PFSK-1 (cell line): ENCODE data around the gene EFNA5.

Source experiments
- FOXP2 ChIP-seq: optimal IDR thresholded peaks from 2 replicates; pipeline ENCODE3; 2011; ENCODE audit warnings: borderline replicate concordance, control low read depth, inconsistent platforms; ENCODE audit not compliant: insufficient read depth; ENCODE audit errors: extremely low read length, extremely low read depth
- POLR2AphosphoS5 ChIP-seq: IDR thresholded peaks from 2 replicates; pipeline ENCODE4 v1.6.1; 2012; ENCODE audit warnings: low read depth, mild to moderate bottlenecking, control low read depth, low read length, moderate library complexity
- REST ChIP-seq, 2 experiments: IDR thresholded peaks; 2 replicates each; pipeline versions ENCODE4 v1.6.1 to v1.8.0; 2011 to 2012; ENCODE audit warnings: low read depth in 2 of 2, low read length in 2 of 2, control low read depth in 1 of 2, inconsistent platforms in 1 of 2, mild to moderate bottlenecking in 1 of 2, moderate library complexity in 1 of 2; ENCODE audit not compliant: insufficient read depth in 1 of 2
- SIN3A ChIP-seq: IDR thresholded peaks from 2 replicates; pipeline ENCODE4 v1.6.1; 2012; ENCODE audit warnings: mild to moderate bottlenecking, low read length, moderate library complexity, borderline replicate concordance; ENCODE audit not compliant: insufficient read depth
- TAF1 ChIP-seq: IDR thresholded peaks from 2 replicates; pipeline ENCODE4 v1.6.1; 2012; ENCODE audit warnings: low read length, control low read depth, borderline replicate concordance; ENCODE audit not compliant: insufficient read depth

GRCh38 chr5:107687937-107688336, 17.2 kb upstream of the EFNA5 start:
- TF ChIP-seq POLR2AphosphoS5 (no peak), SIN3A (no peak), REST (IDR thresholded peaks at IDR 0.05; ENCODE audit: insufficient read depth in 1 of 2, low read depth in 2 of 2, low read length in 2 of 2) (no peak), FOXP2 (no peak), TAF1 (no peak)
